HepG2 (cell line): Measurements from ENCODE around the gene C10orf90. TPM values are rescaled to one million over a fixed set of nuclear protein-coding genes. Genes with fewer than 3 reads are reported as not detected.

Experiments
- ATAC-seq: fragments of 200-7000 bp; cut with Tn5 transposase; 3 replicates; pipeline ENCODE4 v1.9.1; 2020; ENCODE audit warnings: mild to moderate bottlenecking, moderate library complexity
- BruUV-seq: library from RNA; stranded (reverse); fragments of 400-500 nt; replicated peaks from 2 replicates; lab custom pipeline; 2021; lab: Mats Ljungman, UMichigan
- CTCF ChIA-PET: fragments of 300-600 bp; formaldehyde crosslinking; extraction: SDS; loops from one replicate; lab custom pipeline; 2021; ENCODE audit warnings: low total read pairs, inconsistent platforms, low intra/inter-chr PET ratio; lab: Yijun Ruan, JAX
- POLR2A ChIA-PET: fragments of 350-600 bp; sonication (Branson Sonifier 250); formaldehyde crosslinking; loops from one replicate; lab custom pipeline; 2020; ENCODE audit warnings: antibody characterized with exemption, inconsistent platforms; lab: Yijun Ruan, JAX
- DNase-seq: peaks from one replicate; pipeline ENCODE4 v3.0.0-alpha.2; 2015; ENCODE audit warnings: low spot score
- FAIRE-seq: peaks from 3 replicates; lab custom pipeline; 2011; peaks lifted over from hg19 to GRCh38; lab: Jason Lieb, UNC
- H2AFZ ChIP-seq: one replicate; pipeline ENCODE4 v1.6.1; 2011; ENCODE audit warnings: low read length, inconsistent platforms
- H3K27ac ChIP-seq: fragments of 300-600 bp; 3 replicates; pipeline ENCODE4 v1.8.0; 2011; ENCODE audit warnings: mixed run types, mild to moderate bottlenecking, mixed read lengths, low read length, inconsistent platforms; ENCODE audit not compliant: insufficient read depth; ENCODE audit errors: extremely low read length
- H3K27me3 ChIP-seq, 2 experiments: fragments of 200-600 bp in 1 of 2; 2 replicates in 1 of 2; 3 replicates in 1 of 2; pipeline versions ENCODE4 v1.6.0 to v1.8.0; 2011; ENCODE audit warnings: low read length in 2 of 2, mild to moderate bottlenecking in 2 of 2, moderate library complexity in 2 of 2, inconsistent platforms in 1 of 2; ENCODE audit not compliant: insufficient read depth in 2 of 2, control insufficient read depth in 1 of 2
- H3K36me3 ChIP-seq, 2 experiments: fragments of 200-600 bp in 1 of 2; replicated peaks in 1 of 2; 2 replicates in 1 of 2; 3 replicates in 1 of 2; pipeline versions ENCODE4 v1.5.1 to v1.8.0; 2011; ENCODE audit warnings: low read length in 2 of 2, inconsistent platforms in 1 of 2; ENCODE audit not compliant: insufficient read depth in 2 of 2, control insufficient read depth in 1 of 2
- H3K4me1 ChIP-seq: 2 replicates; pipeline ENCODE4 v1.5.1; 2012; ENCODE audit warnings: low read length, inconsistent platforms; ENCODE audit not compliant: insufficient read depth
- H3K4me2 ChIP-seq: 2 replicates; pipeline ENCODE4 v1.6.0; 2011; ENCODE audit warnings: low read depth, low read length, inconsistent platforms
- H3K4me3 ChIP-seq, 3 experiments: fragments of 200-600 bp in 1 of 3; sonication (generic), shearing (Covaris generic) in 1 of 3; replicated peaks in 1 of 3; 2 replicates each; pipeline ENCODE4 v1.5.1; 2011 to 2016; ENCODE audit warnings: low read length in 3 of 3, inconsistent platforms in 2 of 3, low read depth in 2 of 3, mild to moderate bottlenecking in 2 of 3, control low read depth in 1 of 3, mixed read lengths in 1 of 3; ENCODE audit not compliant: insufficient read depth in 1 of 3
- H3K79me2 ChIP-seq: one replicate; pipeline ENCODE4 v1.6.1; 2011; ENCODE audit warnings: low read length, inconsistent platforms; ENCODE audit not compliant: insufficient read depth
- H3K9ac ChIP-seq: 2 replicates; pipeline ENCODE4 v1.6.0; 2011; ENCODE audit warnings: mild to moderate bottlenecking, low read depth, low read length, inconsistent platforms; ENCODE audit not compliant: insufficient read depth
- H3K9me3 ChIP-seq: 2 replicates; pipeline ENCODE4 v1.5.1; 2012; ENCODE audit warnings: mild to moderate bottlenecking, low read length
- H4K20me1 ChIP-seq: 2 replicates; pipeline ENCODE4 v1.6.0; 2011; ENCODE audit warnings: inconsistent platforms, mild to moderate bottlenecking, low read length, moderate library complexity; ENCODE audit not compliant: insufficient read depth
- CENPT ChIP-seq: sonication (generic); formaldehyde crosslinking; IDR thresholded peaks from 2 replicates; pipeline ENCODE4 v1.8.0; 2022; ENCODE audit warnings: low read depth, mild to moderate bottlenecking, moderate library complexity, missing genetic modification reagents
- CHD4 ChIP-seq: fragments of 200-600 bp; sonication (generic); IDR thresholded peaks from 2 replicates; pipeline ENCODE4 v1.7.0; 2017; ENCODE audit warnings: mild to moderate bottlenecking, low read length, borderline replicate concordance
- CREB1 ChIP-seq, 2 experiments: fragments of 450-650 bp in 1 of 2; IDR thresholded peaks; 2 replicates each; pipeline ENCODE4 v1.6.1; 2016 to 2017; ENCODE audit warnings: control low read depth in 1 of 2, mild to moderate bottlenecking in 1 of 2, missing compliant biosample characterization in 1 of 2, missing genetic modification characterization in 1 of 2
- ETV6 ChIP-seq: sonication (generic); formaldehyde crosslinking; conservative IDR thresholded peaks from 2 replicates; pipeline ENCODE4 v1.4.0; 2020; ENCODE audit warnings: missing genetic modification reagents
- HNRNPL ChIP-seq: fragments of 200-400 bp; formaldehyde crosslinking; IDR thresholded peaks from 2 replicates; pipeline ENCODE4 v1.6.1; 2017; ENCODE audit warnings: mild to moderate bottlenecking, low read depth, low read length
- KDM5A ChIP-seq: fragments of 200-600 bp; sonication (generic); IDR thresholded peaks from 2 replicates; pipeline ENCODE4 v1.7.0; 2018; ENCODE audit warnings: antibody characterized with exemption, mild to moderate bottlenecking, low read length, borderline replicate concordance
- NFRKB ChIP-seq: fragments of 450-650 bp; IDR thresholded peaks from 2 replicates; pipeline ENCODE4 v1.6.1; 2017
- SNRNP70 ChIP-seq: fragments of 200-400 bp; formaldehyde crosslinking; IDR thresholded peaks from 2 replicates; pipeline ENCODE4 v1.6.1; 2017; ENCODE audit warnings: mild to moderate bottlenecking, low read depth, low read length, moderate library complexity
- TAF15 ChIP-seq: fragments of 200-400 bp; formaldehyde crosslinking; IDR thresholded peaks from one replicate; pipeline ENCODE4 v1.6.1; 2018; ENCODE audit warnings: mild to moderate bottlenecking, low read depth, low read length; ENCODE audit not compliant: poor library complexity, severe bottlenecking
- ZNF230 ChIP-seq: sonication (generic); formaldehyde crosslinking; IDR thresholded peaks from 2 replicates; pipeline ENCODE4 v1.4.0; 2020; ENCODE audit warnings: mild to moderate bottlenecking, missing genetic modification reagents
- ZNF567 ChIP-seq: sonication (generic); formaldehyde crosslinking; IDR thresholded peaks from 2 replicates; pipeline ENCODE4 v1.8.1; 2023; ENCODE audit warnings: mild to moderate bottlenecking, missing genetic modification reagents, borderline replicate concordance
- WGBS: methylation state at CpG from one replicate; pipeline ENCODE4 v1.1.6; 2017; ENCODE audit warnings: low lambda C conversion rate; 5-methylcytosine and 5-hydroxymethylcytosine counted together
- in situ Hi-C: cut with HindIII; loops from 2 replicates; pipeline ENCODE4 v1.10.0; 2017; ENCODE audit warnings: low pct_unique_long_range_greater_than_20kb; ENCODE audit not compliant: extremely low pct_ligation_motif_present
- intact Hi-C: fragments of 100-400 bp; cut with micrococcal nuclease; formaldehyde crosslinking; loops from one replicate; pipeline ENCODE4 v1.10.0; 2022; ENCODE audit not compliant: unreplicated experiment
- polyA plus RNA-seq, 8 experiments: library from polyadenylated mRNA; depleted of rRNA in 3 of 8; stranded (reverse) in 7 of 8; unstranded in 1 of 8; fragments of >200 nt; fragmentation: Illumina TruSeq in 4 of 8; extraction: Trizol in 4 of 8; gene quantifications; 2 replicates each; pipeline versions ENCODE4 v1.2.1 to v1.2.3, GENCODE V29; 2011 to 2016; ENCODE audit warnings: low read depth in 4 of 8, missing spikeins in 1 of 8, mixed read lengths in 1 of 8; ENCODE audit not compliant: insufficient read depth in 1 of 8
- total RNA-seq, 5 experiments: library from RNA; depleted of rRNA; stranded (reverse); fragments of >200 nt; fragmentation: Illumina TruSeq; extraction: Trizol; gene quantifications; 2 replicates each; pipeline ENCODE4 v1.2.3, GENCODE V29; 2016; ENCODE audit warnings: low read depth in 1 of 5
- TF ChIP-seq, protein P1 (sequence below): sonication (generic); formaldehyde crosslinking; IDR thresholded peaks from 2 replicates; pipeline ENCODE4 v1.5.1; 2020; ENCODE audit warnings: missing genetic modification reagents, mild to moderate bottlenecking, borderline replicate concordance
- TF ChIP-seq, protein P2 (sequence below): sonication (generic); formaldehyde crosslinking; IDR thresholded peaks from 2 replicates; pipeline ENCODE4 v1.4.0; 2020; ENCODE audit warnings: missing genetic modification reagents

The C10orf90 gene
- total and polyA plus RNA-seq, 2 of the 13 experiments (the other 11 are each of a cell fraction or from before 2014, with no cell fraction given): not detected

DNA sequence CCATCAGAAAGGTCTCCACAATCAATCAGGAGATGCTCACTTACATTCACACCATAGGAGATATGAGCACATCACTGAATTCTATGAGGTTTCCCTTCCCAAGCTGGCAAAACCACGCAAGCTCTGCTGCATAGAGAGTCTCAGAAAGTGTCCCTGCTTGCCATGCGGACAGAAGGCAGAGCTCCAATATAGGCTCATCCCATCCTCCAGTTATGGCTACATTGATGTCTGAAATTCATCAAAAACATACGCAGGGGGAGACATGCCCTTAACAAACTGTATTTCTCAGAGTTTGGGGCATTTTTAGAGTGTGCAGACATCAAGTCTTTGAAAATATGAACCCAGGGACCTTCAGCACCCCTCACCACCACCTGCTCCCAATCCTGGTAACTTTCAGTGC is 2.9 kb downstream of the C10orf90 start:
- CTCF ChIA-PET: no interaction called here
- FAIRE-seq (no peak), DNase-seq (no peak), ATAC-seq (no peak)
- H3K4me3 ChIP-seq: no peak overlapping the region
- H3K27ac ChIP-seq: no peak overlapping the region
- H3K79me2 ChIP-seq: no peaks in the 10 kb centered on the region
- H4K20me1 ChIP-seq: no peaks in the 10 kb centered on the region
- H3K9me3 ChIP-seq: no peaks in the 10 kb centered on the region; the same call in 1 of the 2 replicates
- H3K9ac ChIP-seq: no peak overlapping the region
- H3K4me1 ChIP-seq: no peaks in the 10 kb centered on the region
- intact Hi-C loops: no loop called here
- in situ Hi-C loops: no loop called here
- no peak for TF ChIP-seq TAF15
- TF ChIP-seq ZNF567 (CRISPR knock-in tag): no peak
- no peak for TF ChIP-seq KDM5A
- TF ChIP-seq CHD4: no peak
- TF ChIP-seq CREB1 (IDR thresholded peaks at IDR 0.05): no peak
- no peak for TF ChIP-seq CREB1 (CRISPR knock-in tag; IDR thresholded peaks at IDR 0.05)
- no peak for TF ChIP-seq NFRKB
- TF ChIP-seq SNRNP70: no peak
- TF ChIP-seq HNRNPL: no peak
- H2AFZ ChIP-seq: no peak overlapping the region
- POLR2A ChIA-PET: no interaction called here
- WGBS: 0% methylated on average over 2 of the region's 3 CpGs
- H3K4me2 ChIP-seq: no peak overlapping the region
- no TSS peak for BruUV-seq
- no peaks in the 10 kb centered on the region for H3K36me3 ChIP-seq
- H3K27me3 ChIP-seq: peaks cover 2 to 26% of the 10 kb centered on the region in 2 experiments; a peak in 3 of 5 replicates

DNA sequence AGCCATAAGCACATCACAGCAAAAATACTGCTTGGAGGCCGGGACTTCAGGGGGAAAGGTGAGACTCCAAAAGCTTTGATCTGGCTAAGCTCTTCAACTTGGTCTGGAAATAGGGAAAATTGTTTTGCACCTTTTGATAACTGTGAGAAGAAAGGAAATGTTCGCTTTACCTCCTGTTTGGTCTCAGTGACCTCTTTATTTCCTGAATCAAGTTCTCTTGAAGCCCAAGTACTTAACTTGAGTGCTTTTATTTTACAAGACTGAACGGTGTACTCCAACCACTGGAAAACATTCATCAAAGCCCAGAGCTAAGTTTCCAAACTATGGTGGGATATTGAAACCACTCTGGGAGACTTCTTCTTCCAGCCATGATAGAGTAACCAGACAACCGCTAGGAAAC is 5.3 kb downstream of the C10orf90 start:
- WGBS: 5% methylated on average over 4 of the region's 4 CpGs
- Histone ChIP-seq H3K36me3 (no peaks in the 10 kb centered on the region), H3K27ac (no peak overlapping the region), H3K27me3 (peaks cover 0 to 19% of the 10 kb centered on the region in 2 experiments; a peak in 3 of 5 replicates), H4K20me1 (no peaks in the 10 kb centered on the region), H3K9me3 (no peaks in the 10 kb centered on the region), H3K4me1 (no peaks in the 10 kb centered on the region), H2AFZ (no peak overlapping the region), H3K4me2 (no peak overlapping the region), H3K79me2 (no peaks in the 10 kb centered on the region), H3K4me3 (no peak overlapping the region), H3K9ac (no peak overlapping the region)
- ChIA-PET CTCF (no interaction called here), POLR2A (no interaction called here)
- ATAC-seq: no peak
- intact Hi-C loops: no loop called here
- FAIRE-seq: no peak
- DNase-seq: no peak
- in situ Hi-C loops: no loop called here
- BruUV-seq: no TSS peak
- no peak for TF ChIP-seq ETV6 (CRISPR knock-in tag)
- TF ChIP-seq ZNF230 (CRISPR knock-in tag): no peak
- TF ChIP-seq, protein P1, sequence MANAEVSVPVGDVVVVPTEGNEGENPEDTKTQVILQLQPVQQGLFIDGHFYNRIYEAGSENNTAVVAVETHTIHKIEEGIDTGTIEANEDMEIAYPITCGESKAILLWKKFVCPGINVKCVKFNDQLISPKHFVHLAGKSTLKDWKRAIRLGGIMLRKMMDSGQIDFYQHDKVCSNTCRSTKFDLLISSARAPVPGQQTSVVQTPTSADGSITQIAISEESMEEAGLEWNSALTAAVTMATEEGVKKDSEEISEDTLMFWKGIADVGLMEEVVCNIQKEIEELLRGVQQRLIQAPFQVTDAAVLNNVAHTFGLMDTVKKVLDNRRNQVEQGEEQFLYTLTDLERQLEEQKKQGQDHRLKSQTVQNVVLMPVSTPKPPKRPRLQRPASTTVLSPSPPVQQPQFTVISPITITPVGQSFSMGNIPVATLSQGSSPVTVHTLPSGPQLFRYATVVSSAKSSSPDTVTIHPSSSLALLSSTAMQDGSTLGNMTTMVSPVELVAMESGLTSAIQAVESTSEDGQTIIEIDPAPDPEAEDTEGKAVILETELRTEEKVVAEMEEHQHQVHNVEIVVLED (CRISPR knock-in tag): no peak
- TF ChIP-seq CENPT (CRISPR knock-in tag): no peak
- TF ChIP-seq, protein P2, sequence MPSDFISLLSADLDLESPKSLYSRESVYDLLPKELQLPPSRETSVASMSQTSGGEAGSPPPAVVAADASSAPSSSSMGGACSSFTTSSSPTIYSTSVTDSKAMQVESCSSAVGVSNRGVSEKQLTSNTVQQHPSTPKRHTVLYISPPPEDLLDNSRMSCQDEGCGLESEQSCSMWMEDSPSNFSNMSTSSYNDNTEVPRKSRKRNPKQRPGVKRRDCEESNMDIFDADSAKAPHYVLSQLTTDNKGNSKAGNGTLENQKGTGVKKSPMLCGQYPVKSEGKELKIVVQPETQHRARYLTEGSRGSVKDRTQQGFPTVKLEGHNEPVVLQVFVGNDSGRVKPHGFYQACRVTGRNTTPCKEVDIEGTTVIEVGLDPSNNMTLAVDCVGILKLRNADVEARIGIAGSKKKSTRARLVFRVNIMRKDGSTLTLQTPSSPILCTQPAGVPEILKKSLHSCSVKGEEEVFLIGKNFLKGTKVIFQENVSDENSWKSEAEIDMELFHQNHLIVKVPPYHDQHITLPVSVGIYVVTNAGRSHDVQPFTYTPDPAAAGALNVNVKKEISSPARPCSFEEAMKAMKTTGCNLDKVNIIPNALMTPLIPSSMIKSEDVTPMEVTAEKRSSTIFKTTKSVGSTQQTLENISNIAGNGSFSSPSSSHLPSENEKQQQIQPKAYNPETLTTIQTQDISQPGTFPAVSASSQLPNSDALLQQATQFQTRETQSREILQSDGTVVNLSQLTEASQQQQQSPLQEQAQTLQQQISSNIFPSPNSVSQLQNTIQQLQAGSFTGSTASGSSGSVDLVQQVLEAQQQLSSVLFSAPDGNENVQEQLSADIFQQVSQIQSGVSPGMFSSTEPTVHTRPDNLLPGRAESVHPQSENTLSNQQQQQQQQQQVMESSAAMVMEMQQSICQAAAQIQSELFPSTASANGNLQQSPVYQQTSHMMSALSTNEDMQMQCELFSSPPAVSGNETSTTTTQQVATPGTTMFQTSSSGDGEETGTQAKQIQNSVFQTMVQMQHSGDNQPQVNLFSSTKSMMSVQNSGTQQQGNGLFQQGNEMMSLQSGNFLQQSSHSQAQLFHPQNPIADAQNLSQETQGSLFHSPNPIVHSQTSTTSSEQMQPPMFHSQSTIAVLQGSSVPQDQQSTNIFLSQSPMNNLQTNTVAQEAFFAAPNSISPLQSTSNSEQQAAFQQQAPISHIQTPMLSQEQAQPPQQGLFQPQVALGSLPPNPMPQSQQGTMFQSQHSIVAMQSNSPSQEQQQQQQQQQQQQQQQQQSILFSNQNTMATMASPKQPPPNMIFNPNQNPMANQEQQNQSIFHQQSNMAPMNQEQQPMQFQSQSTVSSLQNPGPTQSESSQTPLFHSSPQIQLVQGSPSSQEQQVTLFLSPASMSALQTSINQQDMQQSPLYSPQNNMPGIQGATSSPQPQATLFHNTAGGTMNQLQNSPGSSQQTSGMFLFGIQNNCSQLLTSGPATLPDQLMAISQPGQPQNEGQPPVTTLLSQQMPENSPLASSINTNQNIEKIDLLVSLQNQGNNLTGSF (CRISPR knock-in tag): no peak
